Left kidney (tissue), 2 donors: ENCODE results near the gene ARHGAP15. TPM values are rescaled to one million over a fixed set of nuclear protein-coding genes. Genes with fewer than 3 reads are reported as not detected.
"Not testable (repeated sequence)": the region's sequence is repeated elsewhere in the genome, so short reads cannot be mapped to it uniquely, and the experiment has no call there.

ENCODE experiments used
- DNase-seq: peaks from one replicate; pipeline ENCODE4 v3.0.0-alpha.2; 2013
- polyA plus RNA-seq: library from polyadenylated mRNA; unstranded; fragments of 120-200 nt; gene quantifications from one replicate; pipeline ENCODE4 v1.2.1, GENCODE V29; 2013; ENCODE audit not compliant: insufficient read length

Gene ARHGAP15
- polyA plus RNA-seq, 1 donor, result 3.7 TPM

- no peak for DNase-seq
Observed at GRCh38 chr2:143528021-143528420, 398.8 kb downstream of the ARHGAP15 start.

- no peak for DNase-seq
Observed at GRCh38 chr2:143529118-143529720, 400.0 kb downstream of the ARHGAP15 start.

- no peak for DNase-seq
Observed at GRCh38 chr2:143530758-143531157, 401.5 kb downstream of the ARHGAP15 start.

GRCh38 chr2:143532061-143532460 is 402.8 kb downstream of the ARHGAP15 start:
- no peak for DNase-seq

- DNase-seq, result no peak
Observed at GRCh38 chr2:143533846-143534245, 404.6 kb downstream of the ARHGAP15 start.

- no peak for DNase-seq
Observed at GRCh38 chr2:143535802-143536201, 406.6 kb downstream of the ARHGAP15 start.

- DNase-seq, result not testable (repeated sequence)
Observed at GRCh38 chr2:143541899-143542298, 412.7 kb downstream of the ARHGAP15 start.

- DNase-seq, result no peak
Observed at GRCh38 chr2:143545059-143545948, 416.1 kb downstream of the ARHGAP15 start.

GRCh38 chr2:143545949-143546255 is 416.7 kb downstream of the ARHGAP15 start:
- no peak for DNase-seq

- DNase-seq, result no peak
Observed at GRCh38 chr2:143548032-143548431, 418.8 kb downstream of the ARHGAP15 start.

- no peak for DNase-seq
Observed at GRCh38 chr2:143550500-143550899, 421.3 kb downstream of the ARHGAP15 start.

GRCh38 chr2:143551971-143552650 is 422.9 kb downstream of the ARHGAP15 start:
- no peak for DNase-seq

- no peak for DNase-seq
Observed at GRCh38 chr2:143553261-143553660, 424.0 kb downstream of the ARHGAP15 start.

GRCh38 chr2:143558665-143559064 is 429.4 kb downstream of the ARHGAP15 start:
- DNase-seq, result no peak

GRCh38 chr2:143559147-143559546 is 429.9 kb downstream of the ARHGAP15 start:
- no peak for DNase-seq

- DNase-seq, result no peak
Observed at GRCh38 chr2:143560724-143561123, 431.5 kb downstream of the ARHGAP15 start.

GRCh38 chr2:143564419-143564818 is 435.2 kb downstream of the ARHGAP15 start:
- DNase-seq, result no peak

- no peak for DNase-seq
Observed at GRCh38 chr2:143571747-143572146, 442.5 kb downstream of the ARHGAP15 start.

GRCh38 chr2:143572421-143572820 is 443.2 kb downstream of the ARHGAP15 start:
- no peak for DNase-seq

GRCh38 chr2:143574069-143574468 is 444.9 kb downstream of the ARHGAP15 start:
- DNase-seq, result no peak

GRCh38 chr2:143575340-143575739 is 446.1 kb downstream of the ARHGAP15 start:
- no peak for DNase-seq

GRCh38 chr2:143577489-143577888 is 448.3 kb downstream of the ARHGAP15 start:
- DNase-seq, result no peak

- no peak for DNase-seq
Observed at GRCh38 chr2:143579456-143579855, 450.2 kb downstream of the ARHGAP15 start.
